ENCODE measurements around the gene MMAB.

Gene MMAB

GRCh38 chr12:109553906-109554500, 19.3 kb downstream of the MMAB start:
- H3K4me3 ChIP-seq (ENCODE audit: insufficient read depth, low read depth, low read length) = no peak overlapping the region
- no peaks in the 10 kb centered on the region for H3K4me1 ChIP-seq (ENCODE audit: control insufficient read depth, insufficient read depth, low read length)
- no peak overlapping the region for H3K27ac ChIP-seq (ENCODE audit: insufficient read depth, low read depth, low read length, poor library complexity, severe bottlenecking)
- no peaks in the 10 kb centered on the region for H3K27me3 ChIP-seq (ENCODE audit: control insufficient read depth, insufficient read depth, low read length, poor library complexity, severe bottlenecking)
- H3K36me3 ChIP-seq (ENCODE audit: control insufficient read depth, insufficient read depth, low read length) = no peaks in the 10 kb centered on the region
- 89 to 90% methylated on average over 16 of the region's 16 CpGs for WGBS, 2 experiments
- H3K9me3 ChIP-seq (ENCODE audit: control insufficient read depth, low read length) = no peaks in the 10 kb centered on the region

GRCh38 chr12:109553483-109553882, 19.8 kb downstream of the MMAB start:
- no peak overlapping the region for H3K27ac ChIP-seq (ENCODE audit: insufficient read depth, low read depth, low read length, poor library complexity, severe bottlenecking)
- no peak overlapping the region for H3K4me3 ChIP-seq (ENCODE audit: insufficient read depth, low read depth, low read length)
- 95 to 97% methylated on average over 6 to 7 of the region's 7 CpGs for WGBS, 2 experiments
- no peaks in the 10 kb centered on the region for H3K9me3 ChIP-seq (ENCODE audit: control insufficient read depth, low read length)
- no peaks in the 10 kb centered on the region for H3K4me1 ChIP-seq (ENCODE audit: control insufficient read depth, insufficient read depth, low read length)
- H3K36me3 ChIP-seq (ENCODE audit: control insufficient read depth, insufficient read depth, low read length) = no peaks in the 10 kb centered on the region
- H3K27me3 ChIP-seq (ENCODE audit: control insufficient read depth, insufficient read depth, low read length, poor library complexity, severe bottlenecking) = no peaks in the 10 kb centered on the region

GRCh38 chr12:109552971-109553370, 20.3 kb downstream of the MMAB start:
- Histone ChIP-seq H3K9me3 (ENCODE audit: control insufficient read depth, low read length) (no peaks in the 10 kb centered on the region), H3K27ac (ENCODE audit: insufficient read depth, low read depth, low read length, poor library complexity, severe bottlenecking) (no peak overlapping the region), H3K4me3 (ENCODE audit: insufficient read depth, low read depth, low read length) (no peak overlapping the region), H3K27me3 (ENCODE audit: control insufficient read depth, insufficient read depth, low read length, poor library complexity, severe bottlenecking) (no peaks in the 10 kb centered on the region), H3K4me1 (ENCODE audit: control insufficient read depth, insufficient read depth, low read length) (no peaks in the 10 kb centered on the region), H3K36me3 (ENCODE audit: control insufficient read depth, insufficient read depth, low read length) (no peaks in the 10 kb centered on the region)
- WGBS, 2 experiments = 90 to 93% methylated on average over 4 of the region's 4 CpGs

- WGBS, 2 experiments = 95 to 96% methylated on average over 6 of the region's 6 CpGs
- no peaks in the 10 kb centered on the region for H3K36me3 ChIP-seq (ENCODE audit: control insufficient read depth, insufficient read depth, low read length)
Observed at GRCh38 chr12:109551108-109551507, 22.2 kb downstream of the MMAB start.

GRCh38 chr12:109550281-109550680, 23.0 kb downstream of the MMAB start:
- H3K9me3 ChIP-seq (ENCODE audit: control insufficient read depth, low read length) = no peaks in the 10 kb centered on the region
- H3K4me3 ChIP-seq (ENCODE audit: insufficient read depth, low read depth, low read length) = no peak overlapping the region
- 85 to 88% methylated on average over 12 of the region's 12 CpGs for WGBS, 2 experiments
- H3K27me3 ChIP-seq (ENCODE audit: control insufficient read depth, insufficient read depth, low read length, poor library complexity, severe bottlenecking) = no peaks in the 10 kb centered on the region
- no peak overlapping the region for H3K27ac ChIP-seq (ENCODE audit: insufficient read depth, low read depth, low read length, poor library complexity, severe bottlenecking)
- H3K4me1 ChIP-seq (ENCODE audit: control insufficient read depth, insufficient read depth, low read length) = no peaks in the 10 kb centered on the region
- no peaks in the 10 kb centered on the region for H3K36me3 ChIP-seq (ENCODE audit: control insufficient read depth, insufficient read depth, low read length)

More at GRCh38 chr12:109551108-109551507, 22.2 kb downstream of the MMAB start:
- no peaks in the 10 kb centered on the region for H3K9me3 ChIP-seq (ENCODE audit: control insufficient read depth, low read length)
- no peaks in the 10 kb centered on the region for H3K4me1 ChIP-seq (ENCODE audit: control insufficient read depth, insufficient read depth, low read length)
- H3K27me3 ChIP-seq (ENCODE audit: control insufficient read depth, insufficient read depth, low read length, poor library complexity, severe bottlenecking) = no peaks in the 10 kb centered on the region
- H3K27ac ChIP-seq (ENCODE audit: insufficient read depth, low read depth, low read length, poor library complexity, severe bottlenecking) = no peak overlapping the region
- no peak overlapping the region for H3K4me3 ChIP-seq (ENCODE audit: insufficient read depth, low read depth, low read length)

- H3K9me3 ChIP-seq (ENCODE audit: control insufficient read depth, low read length) = no peaks in the 10 kb centered on the region
- no peak overlapping the region for H3K27ac ChIP-seq (ENCODE audit: insufficient read depth, low read depth, low read length, poor library complexity, severe bottlenecking)
- no peaks in the 10 kb centered on the region for H3K36me3 ChIP-seq (ENCODE audit: control insufficient read depth, insufficient read depth, low read length)
- H3K4me1 ChIP-seq (ENCODE audit: control insufficient read depth, insufficient read depth, low read length) = no peaks in the 10 kb centered on the region
- no peaks in the 10 kb centered on the region for H3K27me3 ChIP-seq (ENCODE audit: control insufficient read depth, insufficient read depth, low read length, poor library complexity, severe bottlenecking)
- H3K4me3 ChIP-seq (ENCODE audit: insufficient read depth, low read depth, low read length) = no peak overlapping the region
- 79 to 80% methylated on average over 15 of the region's 15 CpGs for WGBS, 2 experiments
Observed at GRCh38 chr12:109549613-109550270, 23.6 kb downstream of the MMAB start.

- 76 to 80% methylated on average over 4 of the region's 4 CpGs for WGBS, 2 experiments
- Histone ChIP-seq H3K9me3 (ENCODE audit: control insufficient read depth, low read length) (no peaks in the 10 kb centered on the region), H3K27me3 (ENCODE audit: control insufficient read depth, insufficient read depth, low read length, poor library complexity, severe bottlenecking) (no peaks in the 10 kb centered on the region), H3K4me3 (ENCODE audit: insufficient read depth, low read depth, low read length) (no peak overlapping the region), H3K36me3 (ENCODE audit: control insufficient read depth, insufficient read depth, low read length) (no peaks in the 10 kb centered on the region), H3K4me1 (ENCODE audit: control insufficient read depth, insufficient read depth, low read length) (no peaks in the 10 kb centered on the region), H3K27ac (ENCODE audit: insufficient read depth, low read depth, low read length, poor library complexity, severe bottlenecking) (no peak overlapping the region)
Observed at GRCh38 chr12:109548258-109548657, 25.0 kb downstream of the MMAB start.

GRCh38 chr12:109547286-109547685, 26.0 kb downstream of the MMAB start:
- 94 to 96% methylated on average over 18 of the region's 18 CpGs for WGBS, 2 experiments
- no peaks in the 10 kb centered on the region for H3K36me3 ChIP-seq (ENCODE audit: control insufficient read depth, insufficient read depth, low read length)
- H3K27me3 ChIP-seq (ENCODE audit: control insufficient read depth, insufficient read depth, low read length, poor library complexity, severe bottlenecking) = no peaks in the 10 kb centered on the region
- H3K27ac ChIP-seq (ENCODE audit: insufficient read depth, low read depth, low read length, poor library complexity, severe bottlenecking) = no peak overlapping the region
- H3K4me3 ChIP-seq (ENCODE audit: insufficient read depth, low read depth, low read length) = no peak overlapping the region
- no peaks in the 10 kb centered on the region for H3K4me1 ChIP-seq (ENCODE audit: control insufficient read depth, insufficient read depth, low read length)
- H3K9me3 ChIP-seq (ENCODE audit: control insufficient read depth, low read length) = no peaks in the 10 kb centered on the region

GRCh38 chr12:109545826-109546225, 27.5 kb downstream of the MMAB start:
- H3K9me3 ChIP-seq (ENCODE audit: control insufficient read depth, low read length) = no peaks in the 10 kb centered on the region
- no peaks in the 10 kb centered on the region for H3K36me3 ChIP-seq (ENCODE audit: control insufficient read depth, insufficient read depth, low read length)
- H3K4me3 ChIP-seq (ENCODE audit: insufficient read depth, low read depth, low read length) = no peak overlapping the region
- H3K4me1 ChIP-seq (ENCODE audit: control insufficient read depth, insufficient read depth, low read length) = no peaks in the 10 kb centered on the region
- WGBS, 2 experiments = 87 to 89% methylated on average over 5 of the region's 5 CpGs
- no peak overlapping the region for H3K27ac ChIP-seq (ENCODE audit: insufficient read depth, low read depth, low read length, poor library complexity, severe bottlenecking)
- H3K27me3 ChIP-seq (ENCODE audit: control insufficient read depth, insufficient read depth, low read length, poor library complexity, severe bottlenecking) = no peaks in the 10 kb centered on the region

GRCh38 chr12:109544955-109545531, 28.3 kb downstream of the MMAB start:
- Histone ChIP-seq H3K27ac (ENCODE audit: insufficient read depth, low read depth, low read length, poor library complexity, severe bottlenecking) (no peak overlapping the region), H3K27me3 (ENCODE audit: control insufficient read depth, insufficient read depth, low read length, poor library complexity, severe bottlenecking) (no peaks in the 10 kb centered on the region), H3K9me3 (ENCODE audit: control insufficient read depth, low read length) (no peaks in the 10 kb centered on the region), H3K4me1 (ENCODE audit: control insufficient read depth, insufficient read depth, low read length) (no peaks in the 10 kb centered on the region), H3K4me3 (ENCODE audit: insufficient read depth, low read depth, low read length) (no peak overlapping the region), H3K36me3 (ENCODE audit: control insufficient read depth, insufficient read depth, low read length) (no peaks in the 10 kb centered on the region)
- WGBS, 2 experiments = 90 to 94% methylated on average over 7 of the region's 7 CpGs
